ENCODE measurements around the gene MYBPC1.
"Not testable (repeated sequence)": the region's sequence is repeated elsewhere in the genome, so short reads cannot be mapped to it uniquely, and the experiment has no call there.

Gene MYBPC1

GRCh38 chr12:101650346-101651117 is 55.8 kb downstream of the MYBPC1 start:
- no peak for DNase-seq (ENCODE audit: low read depth)
- TF ChIP-seq CTCF (IDR thresholded peaks at IDR 0.05; ENCODE audit: control insufficient read depth, insufficient read depth, low read depth, low read length, missing control alignments): no peak
- H3K4me3 ChIP-seq (ENCODE audit: control insufficient read depth, low read depth, low read length): no peak overlapping the region

- no peak for TF ChIP-seq CTCF (IDR thresholded peaks at IDR 0.05; ENCODE audit: control insufficient read depth, insufficient read depth, low read depth, low read length, missing control alignments)
- DNase-seq (ENCODE audit: low read depth): no peak
Observed at GRCh38 chr12:101653030-101653429, 58.3 kb downstream of the MYBPC1 start.

GRCh38 chr12:101653503-101653902 is 58.7 kb downstream of the MYBPC1 start:
- no peak overlapping the region for H3K4me3 ChIP-seq (ENCODE audit: control insufficient read depth, low read depth, low read length)
- TF ChIP-seq CTCF (IDR thresholded peaks at IDR 0.05; ENCODE audit: control insufficient read depth, insufficient read depth, low read depth, low read length, missing control alignments): no peak
- DNase-seq (ENCODE audit: low read depth): no peak

More at GRCh38 chr12:101653030-101653429, 58.3 kb downstream of the MYBPC1 start:
- no peak overlapping the region for H3K4me3 ChIP-seq (ENCODE audit: control insufficient read depth, low read depth, low read length)

- H3K4me3 ChIP-seq (ENCODE audit: control insufficient read depth, low read depth, low read length): no peak overlapping the region
- no peak for TF ChIP-seq CTCF (IDR thresholded peaks at IDR 0.05; ENCODE audit: control insufficient read depth, insufficient read depth, low read depth, low read length, missing control alignments)
- no peak for DNase-seq (ENCODE audit: low read depth)
Observed at GRCh38 chr12:101654442-101654841, 59.7 kb downstream of the MYBPC1 start.

GRCh38 chr12:101655393-101655792 is 60.6 kb downstream of the MYBPC1 start:
- TF ChIP-seq CTCF (IDR thresholded peaks at IDR 0.05; ENCODE audit: control insufficient read depth, insufficient read depth, low read depth, low read length, missing control alignments): no peak

GRCh38 chr12:101660662-101661061 is 65.9 kb downstream of the MYBPC1 start:
- not testable (repeated sequence) for DNase-seq (ENCODE audit: low read depth); H3K4me3 ChIP-seq (ENCODE audit: control insufficient read depth, low read depth, low read length)

More at GRCh38 chr12:101655393-101655792, 60.6 kb downstream of the MYBPC1 start:
- no peak for DNase-seq (ENCODE audit: low read depth)
- no peak overlapping the region for H3K4me3 ChIP-seq (ENCODE audit: control insufficient read depth, low read depth, low read length)

- DNase-seq (ENCODE audit: low read depth): no peak
- H3K4me3 ChIP-seq (ENCODE audit: control insufficient read depth, low read depth, low read length): no peak overlapping the region
- TF ChIP-seq CTCF (IDR thresholded peaks at IDR 0.05; ENCODE audit: control insufficient read depth, insufficient read depth, low read depth, low read length, missing control alignments): no peak
Observed at GRCh38 chr12:101663298-101663697, 68.5 kb downstream of the MYBPC1 start.
